Osteocyte (in vitro differentiated cells): ENCODE measurements around the gene LRRC74B. TPM values are rescaled to one million over a fixed set of nuclear protein-coding genes. Genes with fewer than 3 reads are reported as not detected.
A peak's percentile ranks its signal among the peaks of the same experiment; 100 is the strongest.

ENCODE experiments used
- DNase-seq: peaks from one replicate; pipeline ENCODE4 v3.0.0; 2021; ENCODE audit warnings: mixed read lengths; ENCODE audit not compliant: unreplicated experiment; ENCODE audit errors: extremely low spot score
- H3K27ac Mint-ChIP-seq: one replicate; pipeline ENCODE4 v1.8.0; 2021; ENCODE audit warnings: mild to moderate bottlenecking, mixed read lengths; ENCODE audit not compliant: unreplicated experiment
- H3K27me3 Mint-ChIP-seq: one replicate; pipeline ENCODE4 v1.8.0; 2021; ENCODE audit warnings: mixed read lengths; ENCODE audit not compliant: unreplicated experiment
- H3K36me3 Mint-ChIP-seq: one replicate; pipeline ENCODE4 v1.8.0; 2021; ENCODE audit warnings: mixed read lengths; ENCODE audit not compliant: unreplicated experiment
- H3K4me1 Mint-ChIP-seq: one replicate; pipeline ENCODE4 v1.8.0; 2021; ENCODE audit warnings: mixed read lengths; ENCODE audit not compliant: unreplicated experiment
- H3K4me3 Mint-ChIP-seq: one replicate; pipeline ENCODE4 v1.8.0; 2021; ENCODE audit warnings: mild to moderate bottlenecking, moderate library complexity, mixed read lengths; ENCODE audit not compliant: unreplicated experiment
- H3K9me3 Mint-ChIP-seq: one replicate; pipeline ENCODE4 v1.8.0; 2021; ENCODE audit warnings: mixed read lengths; ENCODE audit not compliant: unreplicated experiment
- total RNA-seq: library from RNA; stranded (reverse); gene quantifications from 2 replicates; pipeline ENCODE4 v1.2.1, GENCODE V29; 2021
- TF ChIP-seq, protein P1 (sequence below): fragments of 200-600 bp; sonication (generic); IDR thresholded peaks from 2 replicates; pipeline ENCODE4 v1.5.0; 2021; ENCODE audit warnings: antibody characterized with exemption, mild to moderate bottlenecking, moderate library complexity

Gene LRRC74B
- total RNA-seq, 1 donor from 2014 or later = not detected

DNA sequence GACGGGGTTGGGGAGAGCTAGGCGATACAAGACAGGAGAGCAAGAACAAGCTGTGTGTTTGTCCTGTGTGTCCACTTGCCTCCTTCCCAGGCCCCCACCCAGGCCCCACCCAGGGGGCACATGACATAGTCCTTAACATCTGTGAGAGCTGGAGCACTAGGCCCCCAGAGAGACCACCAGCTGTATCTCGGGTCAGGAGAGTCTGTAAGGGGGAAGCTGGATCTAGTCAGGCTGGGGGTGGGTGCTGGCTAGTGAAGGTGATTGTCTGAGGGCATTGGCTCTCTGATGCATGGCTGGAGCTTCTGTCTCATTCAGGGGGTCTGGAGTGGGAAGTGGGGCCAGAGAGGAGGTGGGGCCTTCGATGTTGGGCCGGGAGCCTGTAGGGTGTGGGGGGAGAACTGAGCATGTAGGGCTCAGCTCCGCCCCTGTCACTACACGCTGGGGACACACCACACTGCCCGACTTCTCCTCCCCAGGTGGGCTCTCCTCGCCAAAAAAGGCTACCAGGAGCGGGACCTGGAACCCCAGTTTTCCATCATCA, 30.2 kb upstream of the LRRC74B start:
- Mint-ChIP-seq H3K4me3 (peak overlapping the region; percentile 82), H3K27me3 (no peaks in the 10 kb centered on the region), H3K9me3 (no peaks in the 10 kb centered on the region), H3K27ac (peak overlapping the region; percentile 95), H3K4me1 (peaks cover 33% of the 10 kb centered on the region), H3K36me3 (no peaks in the 10 kb centered on the region)
- no peak for DNase-seq
- TF ChIP-seq, protein P1, sequence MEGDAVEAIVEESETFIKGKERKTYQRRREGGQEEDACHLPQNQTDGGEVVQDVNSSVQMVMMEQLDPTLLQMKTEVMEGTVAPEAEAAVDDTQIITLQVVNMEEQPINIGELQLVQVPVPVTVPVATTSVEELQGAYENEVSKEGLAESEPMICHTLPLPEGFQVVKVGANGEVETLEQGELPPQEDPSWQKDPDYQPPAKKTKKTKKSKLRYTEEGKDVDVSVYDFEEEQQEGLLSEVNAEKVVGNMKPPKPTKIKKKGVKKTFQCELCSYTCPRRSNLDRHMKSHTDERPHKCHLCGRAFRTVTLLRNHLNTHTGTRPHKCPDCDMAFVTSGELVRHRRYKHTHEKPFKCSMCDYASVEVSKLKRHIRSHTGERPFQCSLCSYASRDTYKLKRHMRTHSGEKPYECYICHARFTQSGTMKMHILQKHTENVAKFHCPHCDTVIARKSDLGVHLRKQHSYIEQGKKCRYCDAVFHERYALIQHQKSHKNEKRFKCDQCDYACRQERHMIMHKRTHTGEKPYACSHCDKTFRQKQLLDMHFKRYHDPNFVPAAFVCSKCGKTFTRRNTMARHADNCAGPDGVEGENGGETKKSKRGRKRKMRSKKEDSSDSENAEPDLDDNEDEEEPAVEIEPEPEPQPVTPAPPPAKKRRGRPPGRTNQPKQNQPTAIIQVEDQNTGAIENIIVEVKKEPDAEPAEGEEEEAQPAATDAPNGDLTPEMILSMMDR = no peak

DNA sequence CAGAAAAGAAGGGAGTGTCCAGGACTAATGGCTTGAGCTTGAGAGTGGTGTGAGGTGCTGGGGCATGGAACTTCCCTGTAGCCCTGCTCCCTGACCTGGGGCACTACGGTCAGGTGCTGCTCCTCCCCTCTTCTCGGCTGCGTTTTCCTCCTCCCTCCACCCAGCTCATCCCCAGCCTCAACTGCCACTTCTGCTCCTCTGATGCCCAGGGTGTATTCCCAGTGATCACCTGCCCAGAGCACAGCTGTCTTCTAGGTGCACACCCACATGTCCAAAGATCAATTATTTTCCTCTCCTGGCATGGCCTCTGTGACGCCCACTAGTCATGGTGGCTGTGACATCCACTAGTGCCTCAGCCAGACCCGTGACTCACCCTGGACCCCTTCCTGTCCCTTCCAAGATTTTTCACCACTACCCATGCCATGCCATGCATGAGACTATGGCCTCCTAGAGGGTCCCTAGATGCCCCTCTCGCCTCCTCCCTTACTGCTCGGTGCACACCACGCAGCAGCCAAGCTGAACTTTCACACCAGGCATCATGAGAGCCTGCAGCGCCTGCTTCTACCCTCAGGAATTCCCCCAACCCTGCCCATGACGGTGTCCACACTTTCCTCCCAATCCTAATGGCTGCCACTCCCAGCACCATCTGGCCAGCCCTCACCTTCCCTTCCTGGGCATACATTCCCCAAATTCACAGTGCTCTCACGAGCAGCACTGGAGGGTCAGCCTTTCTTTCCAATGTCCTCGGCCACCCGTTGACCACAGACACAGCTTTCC, 28.9 kb upstream of the LRRC74B start:
- TF ChIP-seq, protein P1 = no peak
- no peaks in the 10 kb centered on the region for H3K27me3 Mint-ChIP-seq
- DNase-seq = no peak
- H3K4me3 Mint-ChIP-seq = no peak overlapping the region
- peak overlapping the region; percentile 38 for H3K27ac Mint-ChIP-seq
- H3K4me1 Mint-ChIP-seq = peaks cover 33% of the 10 kb centered on the region
- no peaks in the 10 kb centered on the region for H3K9me3 Mint-ChIP-seq
- no peaks in the 10 kb centered on the region for H3K36me3 Mint-ChIP-seq

DNA sequence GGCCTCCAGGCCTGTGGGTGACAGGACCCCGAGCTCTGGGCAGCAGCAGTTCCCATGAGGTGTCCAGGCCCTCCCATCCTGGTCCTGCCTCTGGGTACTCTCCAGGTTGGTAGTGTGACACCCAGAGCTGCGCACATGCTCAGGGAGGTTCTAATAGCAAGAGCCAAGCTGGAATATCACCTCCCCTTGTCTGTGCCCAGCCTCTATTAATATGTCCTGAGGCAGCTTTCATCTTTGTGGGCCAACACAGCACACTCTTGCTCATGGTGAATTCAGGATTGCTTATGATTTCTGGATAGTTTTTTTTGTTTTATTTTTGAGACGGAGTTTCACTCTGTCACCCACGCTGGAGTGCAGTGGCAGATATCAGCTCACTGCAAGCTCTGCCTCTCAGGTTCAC, 27.4 kb upstream of the LRRC74B start:
- DNase-seq = no peak
- TF ChIP-seq, protein P1 = no peak
- H3K4me3 Mint-ChIP-seq = no peak overlapping the region
- no peak overlapping the region for H3K27ac Mint-ChIP-seq
- H3K27me3 Mint-ChIP-seq = no peaks in the 10 kb centered on the region
- peaks cover 31% of the 10 kb centered on the region for H3K4me1 Mint-ChIP-seq
- no peaks in the 10 kb centered on the region for H3K36me3 Mint-ChIP-seq
- H3K9me3 Mint-ChIP-seq = no peaks in the 10 kb centered on the region

DNA sequence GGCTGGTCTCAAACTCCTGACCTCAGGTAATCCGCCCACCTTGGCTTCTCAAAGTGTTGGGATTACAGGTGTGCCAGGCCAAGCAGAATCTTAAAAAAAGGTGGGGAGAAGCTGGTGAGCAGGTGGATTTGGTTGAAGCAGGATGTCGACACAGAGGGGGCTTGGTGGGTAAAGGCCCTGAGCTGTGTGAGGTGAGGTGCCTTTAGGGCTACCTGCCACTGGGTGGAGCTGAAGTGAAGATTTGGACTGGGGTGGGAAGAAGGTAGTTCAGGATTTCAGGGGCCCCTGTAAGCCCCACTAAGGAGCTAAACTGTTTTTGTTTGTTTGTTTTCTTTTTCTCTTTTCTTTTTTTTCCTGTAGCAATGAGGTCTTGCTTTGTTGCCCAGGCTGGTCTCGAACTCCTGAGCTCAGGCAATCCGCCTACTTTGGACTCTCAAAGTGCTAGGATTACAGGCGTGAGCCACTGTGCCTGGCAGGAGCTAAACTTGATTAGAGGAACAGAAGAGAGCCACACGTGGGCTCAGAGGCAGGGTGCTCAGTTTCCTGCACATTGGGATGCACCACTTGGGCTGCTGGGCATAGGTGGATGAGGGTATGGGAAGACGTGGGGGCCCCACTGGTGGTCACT, 24.8 kb upstream of the LRRC74B start:
- no peak overlapping the region for H3K27ac Mint-ChIP-seq
- H3K4me3 Mint-ChIP-seq = no peak overlapping the region
- TF ChIP-seq, protein P1 = peak; percentile 49
- H3K36me3 Mint-ChIP-seq = no peaks in the 10 kb centered on the region
- H3K27me3 Mint-ChIP-seq = no peaks in the 10 kb centered on the region
- peaks cover 9% of the 10 kb centered on the region for H3K4me1 Mint-ChIP-seq
- H3K9me3 Mint-ChIP-seq = no peaks in the 10 kb centered on the region
- DNase-seq = no peak

DNA sequence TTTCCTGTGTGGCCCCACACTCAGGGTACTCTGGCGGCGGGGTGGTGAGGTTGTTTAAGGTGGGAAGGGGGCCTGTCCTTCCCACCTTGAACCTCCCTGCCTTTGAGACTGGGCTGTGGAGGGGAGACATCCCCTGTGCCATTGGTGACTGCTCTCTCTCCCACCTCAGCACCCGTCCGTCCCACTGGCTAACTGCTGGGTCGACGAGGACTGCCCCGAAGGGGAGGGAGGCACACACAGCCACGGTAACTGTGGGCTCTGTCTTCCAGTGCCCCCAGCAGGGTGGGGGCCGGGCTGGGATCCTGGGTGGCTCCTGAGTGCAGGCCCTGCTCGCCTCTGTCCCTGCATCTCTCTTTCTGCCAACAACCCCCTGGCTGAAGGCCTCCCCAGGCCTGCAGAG, 23.2 kb upstream of the LRRC74B start:
- no peak overlapping the region for H3K27ac Mint-ChIP-seq
- TF ChIP-seq, protein P1 = no peak
- H3K36me3 Mint-ChIP-seq = no peaks in the 10 kb centered on the region
- no peaks in the 10 kb centered on the region for H3K9me3 Mint-ChIP-seq
- DNase-seq = no peak
- peaks cover 8% of the 10 kb centered on the region for H3K4me1 Mint-ChIP-seq
- H3K27me3 Mint-ChIP-seq = no peaks in the 10 kb centered on the region
- H3K4me3 Mint-ChIP-seq = no peak overlapping the region
